Eye (tissue), 1 donor: Measurements from ENCODE around the gene CST2.
A peak's percentile ranks its signal among the peaks of the same experiment; 100 is the strongest.
"Not testable (repeated sequence)": the region's sequence is repeated elsewhere in the genome, so short reads cannot be mapped to it uniquely, and the experiment has no call there.

ENCODE experiments used
- DNase-seq: peaks from one replicate; pipeline ENCODE4 v3.0.0-alpha.2; 2015

Gene CST2

DNA sequence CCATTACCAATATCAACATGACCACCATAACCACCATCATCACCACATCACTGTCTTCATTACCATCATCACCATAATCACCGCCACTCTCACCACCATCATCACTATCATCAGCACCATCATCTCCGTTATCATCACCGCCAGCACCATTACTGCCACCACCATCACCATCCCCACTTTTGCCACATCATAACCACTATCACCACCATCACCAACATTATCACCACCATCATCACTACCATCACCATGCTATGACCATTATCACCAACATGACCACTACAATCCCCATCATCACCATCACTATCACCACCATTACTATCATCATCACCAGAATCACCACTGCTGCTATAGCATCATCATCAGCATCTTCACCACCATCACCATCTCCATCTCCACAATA lies 25.7 kb downstream of the CST2 start:
- no peak for DNase-seq

DNA sequence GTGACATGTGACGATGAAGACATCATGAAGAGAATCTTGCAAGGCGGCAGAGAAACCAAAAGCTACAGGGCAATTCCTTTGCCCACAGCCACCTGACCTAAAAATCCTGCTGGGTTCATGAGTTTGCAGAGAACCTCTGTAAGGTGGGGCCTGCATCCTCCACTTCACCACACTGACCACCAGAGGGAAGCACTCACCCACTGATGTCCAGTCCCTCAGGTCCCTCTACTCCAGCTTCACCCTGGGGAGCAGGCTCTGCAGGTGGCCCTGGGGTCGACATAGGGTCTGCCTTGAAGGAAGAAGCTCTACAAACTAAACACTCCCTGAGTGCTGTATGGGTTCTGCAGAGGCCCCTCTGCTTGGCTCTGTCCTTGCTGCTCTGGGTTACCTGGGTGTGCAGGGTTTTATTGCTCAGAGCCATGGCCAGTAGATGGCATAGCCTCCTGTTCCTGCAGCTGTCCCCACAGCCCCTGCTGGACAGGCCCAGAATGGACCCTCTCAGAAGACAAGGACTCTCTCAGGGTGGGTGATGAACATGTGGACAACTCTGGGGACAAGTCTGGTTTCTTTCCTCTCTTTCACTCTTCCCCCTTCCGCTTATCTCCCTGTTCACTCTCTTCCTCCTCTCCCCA lies 27.2 kb downstream of the CST2 start:
- DNase-seq = peak; percentile 30

DNA sequence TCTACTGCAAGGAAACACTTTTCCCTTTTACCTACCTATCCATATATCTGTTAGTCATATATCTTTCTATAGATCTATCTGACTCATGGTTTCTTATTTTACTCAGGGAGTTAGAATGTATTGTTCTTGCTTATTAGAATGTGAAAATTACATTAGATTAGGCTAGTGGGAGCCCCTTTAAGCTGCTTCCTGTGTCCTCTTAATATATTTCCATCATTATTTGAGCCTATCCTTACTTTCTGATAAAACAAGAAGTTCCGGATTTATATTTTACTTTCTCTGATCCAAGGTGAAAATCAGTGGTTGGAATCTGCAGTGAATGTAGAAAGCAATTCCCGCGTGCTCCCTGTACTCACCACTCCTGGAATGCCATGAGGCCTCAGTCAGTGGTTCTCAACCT lies 31.0 kb downstream of the CST2 start:
- DNase-seq = no peak

DNA sequence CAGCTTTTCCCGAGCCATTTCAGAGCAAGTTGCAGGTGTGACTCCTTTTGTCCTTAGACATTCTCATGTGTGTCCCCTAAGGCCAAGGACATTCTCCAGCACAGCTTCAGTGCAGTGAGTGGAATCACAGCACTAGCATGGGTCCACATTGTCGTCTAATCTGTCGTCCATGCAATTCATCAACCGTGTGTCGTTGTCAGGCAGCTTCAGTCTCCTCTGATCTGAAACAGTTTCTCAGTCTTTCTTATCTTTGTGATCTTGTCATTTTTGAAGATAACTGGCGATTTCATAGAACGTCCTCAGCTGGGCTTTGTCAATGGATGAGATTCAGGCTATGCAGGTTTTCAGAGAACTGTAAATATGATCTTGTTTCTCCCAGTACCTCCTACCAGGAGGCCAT lies 31.7 kb downstream of the CST2 start:
- no peak for DNase-seq

DNA sequence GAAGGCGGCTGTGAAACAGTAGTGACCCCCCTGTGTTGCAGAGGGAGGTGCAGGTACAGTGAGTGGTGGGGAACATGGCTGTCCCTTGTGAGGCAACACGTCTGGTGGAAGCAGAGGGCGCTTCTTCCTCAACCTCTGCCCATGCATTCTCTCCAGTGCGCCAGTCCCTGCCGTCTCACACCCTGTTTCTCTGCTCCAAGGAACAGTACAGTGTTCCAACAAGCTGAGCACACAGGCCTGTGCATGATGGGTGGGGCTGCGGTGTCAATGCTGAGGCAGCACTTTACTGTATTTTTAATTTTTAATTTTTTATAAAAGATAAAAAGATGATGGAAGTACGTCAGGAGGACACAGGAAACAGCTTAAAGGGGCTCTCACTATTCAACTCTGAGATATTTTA lies 32.5 kb downstream of the CST2 start:
- DNase-seq = no peak

DNA sequence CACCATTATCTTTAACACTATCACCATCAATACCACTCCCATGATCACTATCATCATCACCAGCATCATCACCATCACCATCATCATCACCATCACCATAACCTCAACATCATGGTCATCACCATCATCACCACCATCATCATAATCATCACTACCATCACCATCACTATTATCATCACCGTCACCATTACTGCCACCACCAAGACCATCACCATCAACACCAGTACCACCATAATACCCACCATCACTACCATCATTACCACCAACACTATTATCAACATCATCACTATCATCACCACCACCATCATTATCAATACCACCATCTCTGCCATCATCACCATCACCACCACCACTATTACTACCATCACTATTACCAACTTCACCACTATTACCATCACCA lies 43.1 kb downstream of the CST2 start:
- no peak for DNase-seq

DNA sequence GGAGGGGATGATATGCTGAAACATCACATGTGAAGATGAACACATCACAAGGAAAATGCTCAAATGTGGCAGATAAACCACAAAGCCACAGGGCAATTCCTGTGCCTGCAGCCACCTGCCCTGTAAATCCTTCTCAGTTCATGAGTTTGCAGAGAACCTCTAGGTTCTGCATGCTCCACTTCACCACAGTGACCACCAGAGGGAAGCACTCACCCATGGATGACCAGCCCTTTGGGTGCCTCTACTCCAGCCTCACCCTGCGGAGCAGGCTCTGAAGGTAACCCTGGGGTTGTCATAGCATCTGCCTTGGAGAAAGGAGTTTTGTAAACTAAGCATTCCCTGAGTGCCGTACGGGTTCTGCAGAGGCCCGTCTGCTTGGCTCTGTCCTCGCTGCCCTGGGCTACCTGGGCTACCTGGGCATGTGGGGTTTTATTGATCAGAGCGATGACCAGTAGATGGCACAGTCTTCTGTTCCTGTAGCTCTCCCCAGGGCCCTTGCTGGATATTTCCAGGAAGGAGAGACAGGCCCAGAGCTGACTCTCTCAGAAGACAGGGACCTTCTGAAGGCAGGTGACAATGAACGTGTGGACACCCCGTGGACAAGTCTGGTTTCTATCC lies 44.1 kb downstream of the CST2 start:
- peak; percentile 35 for DNase-seq

DNA sequence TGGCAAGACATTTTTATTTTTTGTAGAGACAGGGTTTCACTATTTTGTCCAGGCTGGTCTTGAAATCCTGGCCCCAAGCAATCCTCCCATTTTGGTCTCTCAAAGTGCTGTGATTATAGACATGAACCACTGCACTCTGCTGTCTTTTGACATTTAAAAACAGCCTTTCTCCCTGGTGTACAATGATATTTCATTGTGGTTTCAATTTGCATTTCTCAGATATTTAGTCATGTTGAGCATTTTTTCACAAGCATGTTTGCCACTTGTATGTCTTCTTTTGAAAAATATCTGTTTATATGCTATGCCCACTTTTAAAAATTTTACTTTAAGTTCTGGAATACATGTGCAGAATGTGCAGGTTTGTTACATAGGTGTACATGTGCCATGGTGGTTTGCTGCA lies 47.9 kb downstream of the CST2 start:
- not testable (repeated sequence) for DNase-seq

DNA sequence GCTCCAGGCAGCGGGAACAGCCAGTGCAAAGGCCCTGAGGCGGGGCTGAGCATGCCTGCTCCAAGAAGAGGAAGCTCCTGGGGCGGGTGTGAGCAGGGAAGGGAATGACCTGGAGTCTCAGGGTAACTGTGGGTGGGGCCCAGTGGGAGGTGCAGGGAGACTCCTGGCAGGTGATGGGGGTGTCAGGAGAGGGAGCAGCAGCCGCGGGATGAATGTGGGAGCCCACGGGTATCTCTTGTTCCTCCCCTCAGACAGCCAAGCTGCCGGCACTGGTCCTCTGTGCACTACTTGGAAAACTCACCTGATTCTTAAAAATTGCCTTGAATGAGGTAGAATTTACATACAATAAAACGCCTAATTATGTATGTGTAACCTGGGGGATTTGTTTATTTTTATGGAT lies 49.1 kb downstream of the CST2 start:
- DNase-seq = not testable (repeated sequence)

DNA sequence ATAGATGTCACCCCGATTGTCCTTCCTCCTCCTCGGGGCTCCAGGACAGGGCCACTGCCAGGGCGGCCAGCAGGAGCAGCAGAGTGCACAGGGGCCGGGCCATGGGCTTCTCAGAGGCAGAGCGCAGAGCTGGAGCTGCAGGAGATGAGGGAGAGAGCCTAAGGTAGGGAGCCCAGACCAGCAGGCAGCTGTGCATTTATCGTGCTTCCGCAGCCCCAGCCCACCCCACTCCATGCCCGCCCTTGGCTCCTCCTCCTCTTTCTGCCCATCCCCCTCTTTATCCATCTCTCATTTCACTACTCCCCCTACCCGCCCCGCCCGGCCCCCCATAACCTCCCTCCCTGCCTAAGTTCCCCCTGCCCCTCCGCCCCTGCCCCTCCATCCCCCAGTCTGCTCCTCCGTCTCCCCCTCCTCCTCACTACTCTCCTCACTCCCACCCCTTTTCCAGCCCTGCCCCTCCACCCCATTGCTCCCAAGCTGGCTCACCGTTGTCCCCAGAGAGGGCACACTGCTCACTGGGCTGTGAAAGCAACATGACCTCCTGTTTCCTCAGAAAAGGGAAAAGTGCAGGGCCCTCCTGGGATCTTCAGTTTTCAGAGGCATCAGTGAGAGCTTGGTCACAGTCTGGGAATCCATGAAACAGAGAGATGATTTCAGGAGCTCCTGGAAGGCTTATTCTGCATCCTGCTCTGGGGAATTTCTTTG lies 50.3 kb downstream of the CST2 start:
- DNase-seq = peak; percentile 87

DNA sequence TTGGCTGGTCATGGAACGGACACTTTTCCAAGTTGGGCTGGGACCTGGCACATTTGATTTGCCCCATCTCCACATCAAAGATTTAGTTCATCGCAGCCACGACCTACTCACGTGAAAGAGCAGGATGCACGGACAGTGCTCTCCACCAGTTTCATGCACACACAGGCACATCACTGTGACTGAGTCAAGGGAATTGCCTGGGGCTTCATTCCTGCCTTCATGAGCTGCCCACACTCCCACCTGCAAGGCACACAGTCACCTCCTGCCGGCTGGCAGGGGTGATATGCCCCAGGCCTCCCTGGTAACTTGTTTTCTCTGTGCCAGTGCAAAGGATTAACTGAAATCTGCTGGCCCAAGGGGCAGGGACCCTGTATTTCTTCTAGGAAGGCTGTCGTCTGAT lies 52.4 kb downstream of the CST2 start:
- no peak for DNase-seq
